KMS-11 (cell line): ENCODE results near the gene MMP17.
"Not testable (repeated sequence)": the region's sequence is repeated elsewhere in the genome, so short reads cannot be mapped to it uniquely, and the experiment has no call there.

Source experiments
- H2AFZ ChIP-seq: fragments of 200-600 bp; sonication (generic); 2 replicates; pipeline ENCODE4 v1.6.1; 2016; ENCODE audit warnings: antibody characterized with exemption, mixed run types, low read depth
- H3K27ac ChIP-seq: fragments of 200-600 bp; sonication (generic); 2 replicates; pipeline ENCODE4 v1.6.1; 2016; ENCODE audit warnings: mild to moderate bottlenecking, mixed run types
- H3K27me3 ChIP-seq: fragments of 200-600 bp; sonication (generic); 2 replicates; pipeline ENCODE4 v1.6.1; 2017; ENCODE audit warnings: mild to moderate bottlenecking, low read depth, mixed run types, moderate library complexity; ENCODE audit not compliant: insufficient read depth
- H3K36me3 ChIP-seq: fragments of 200-600 bp; sonication (generic); 2 replicates; pipeline ENCODE4 v1.6.1; 2017; ENCODE audit warnings: mild to moderate bottlenecking, mixed run types; ENCODE audit not compliant: insufficient read depth
- H3K4me1 ChIP-seq: fragments of 200-600 bp; sonication (generic); 2 replicates; pipeline ENCODE4 v1.6.1; 2016; ENCODE audit warnings: mild to moderate bottlenecking, low read depth, mixed run types; ENCODE audit not compliant: poor library complexity, severe bottlenecking
- H3K4me2 ChIP-seq: fragments of 200-600 bp; sonication (generic); 2 replicates; pipeline ENCODE4 v1.7.0; 2016; ENCODE audit warnings: mild to moderate bottlenecking, mixed run types
- H3K4me3 ChIP-seq: fragments of 200-600 bp; sonication (generic); IDR thresholded peaks from 2 replicates; pipeline ENCODE4 v1.6.1; 2017; ENCODE audit warnings: low read depth, low read length, mixed read lengths; ENCODE audit not compliant: insufficient read depth
- H3K79me2 ChIP-seq: fragments of 200-600 bp; sonication (generic); 2 replicates; pipeline ENCODE4 v1.6.1; 2016; ENCODE audit warnings: low read depth, mixed run types; ENCODE audit not compliant: insufficient read depth
- H3K9ac ChIP-seq: fragments of 200-600 bp; sonication (generic); 2 replicates; pipeline ENCODE4 v1.6.1; 2016; ENCODE audit warnings: mild to moderate bottlenecking, mixed run types
- H4K20me1 ChIP-seq: fragments of 200-600 bp; sonication (generic); 2 replicates; pipeline ENCODE4 v1.6.1; 2016; ENCODE audit warnings: mild to moderate bottlenecking, mixed run types; ENCODE audit not compliant: insufficient read depth
- CTCF ChIP-seq: fragments of 200-600 bp; sonication (generic); conservative IDR thresholded peaks from 2 replicates; pipeline ENCODE4 v1.6.1; 2017; ENCODE audit warnings: low read depth, mild to moderate bottlenecking, antibody characterized with exemption, low read length, moderate library complexity, mixed read lengths

Gene MMP17

DNA sequence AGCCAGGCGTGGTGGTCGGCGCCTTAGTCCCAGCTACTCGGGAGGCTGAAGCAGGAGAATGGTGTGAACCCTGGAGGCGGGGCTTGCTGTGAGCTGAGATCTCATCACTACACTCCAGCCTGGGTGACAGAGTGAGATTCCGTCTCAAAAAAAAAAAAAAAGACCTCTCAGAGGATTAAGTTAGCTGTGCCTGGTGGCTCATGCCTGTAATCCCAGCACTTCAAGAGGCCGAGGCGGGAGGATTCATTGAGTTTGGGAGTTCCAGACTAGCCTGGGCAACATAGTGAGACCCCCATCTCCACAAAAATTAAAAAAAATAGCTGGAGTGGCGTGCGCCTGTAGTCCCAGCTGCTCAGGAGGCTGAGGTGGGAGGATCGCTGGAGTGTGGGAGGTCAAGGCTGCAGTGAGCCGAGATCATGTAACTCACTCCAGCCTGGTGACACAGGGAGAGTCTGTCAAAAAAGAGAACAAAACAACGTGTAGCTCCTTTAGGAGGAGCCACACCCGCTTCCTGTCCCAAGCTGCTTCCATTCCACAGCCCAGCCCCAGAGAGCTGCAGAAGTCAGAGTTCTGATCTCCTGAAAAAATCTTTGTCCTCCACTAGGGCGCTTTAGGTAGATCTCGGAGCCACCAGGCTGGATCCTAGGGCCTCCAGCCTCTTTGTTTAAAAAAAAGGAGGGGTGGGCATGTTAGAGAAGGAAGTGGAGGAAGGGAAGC, 54.8 kb downstream of the MMP17 start:
- Histone ChIP-seq H3K4me2 (no peak overlapping the region), H3K4me3 (no peak overlapping the region), H2AFZ (no peak overlapping the region), H3K9ac (no peak overlapping the region), H4K20me1 (no peaks in the 10 kb centered on the region), H3K36me3 (no peaks in the 10 kb centered on the region), H3K79me2 (no peaks in the 10 kb centered on the region), H3K4me1 (peaks cover 4% of the 10 kb centered on the region), H3K27ac (no peak overlapping the region), H3K27me3 (peaks cover 3% of the 10 kb centered on the region; the same call in 1 of the 2 replicates)
- no peak for TF ChIP-seq CTCF

- H3K36me3 ChIP-seq: no peaks in the 10 kb centered on the region
- H3K9ac ChIP-seq: no peak overlapping the region
- no peak for TF ChIP-seq CTCF
- peaks cover 4% of the 10 kb centered on the region for H3K4me1 ChIP-seq
- H3K27me3 ChIP-seq: no peaks in the 10 kb centered on the region
- H3K4me2 ChIP-seq: no peak overlapping the region
- H4K20me1 ChIP-seq: no peaks in the 10 kb centered on the region
- no peak overlapping the region for H3K4me3 ChIP-seq
- H3K27ac ChIP-seq: no peak overlapping the region
- no peak overlapping the region for H2AFZ ChIP-seq
- H3K79me2 ChIP-seq: no peaks in the 10 kb centered on the region
Measured at GRCh38 chr12:131883521-131883900, 55.3 kb downstream of the MMP17 start.

DNA sequence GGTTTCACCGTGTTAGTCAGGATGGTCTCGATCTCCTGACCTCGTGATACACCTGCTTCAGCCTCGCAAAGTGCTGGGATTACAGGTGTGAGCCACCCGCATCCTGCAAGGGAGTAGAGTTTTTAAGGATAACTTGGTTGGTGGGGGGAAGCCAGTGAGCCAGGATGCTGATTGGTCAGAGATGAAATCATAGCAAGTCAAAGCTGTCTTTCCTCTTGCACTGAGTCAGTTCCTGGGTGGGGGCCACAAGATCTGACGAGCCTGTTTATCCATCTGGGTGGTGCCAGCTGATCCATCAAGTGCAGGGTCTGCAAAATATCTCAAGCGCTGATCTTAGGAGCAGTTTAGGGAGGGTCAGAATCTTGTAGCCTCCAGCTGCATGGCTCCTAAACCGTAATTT, 56.9 kb downstream of the MMP17 start:
- H3K4me3 ChIP-seq, H3K27me3 ChIP-seq, H3K79me2 ChIP-seq, H3K4me2 ChIP-seq, H4K20me1 ChIP-seq, H3K27ac ChIP-seq, H2AFZ ChIP-seq, H3K9ac ChIP-seq, H3K4me1 ChIP-seq, H3K36me3 ChIP-seq: not testable (repeated sequence)

- no peak for TF ChIP-seq CTCF
- no peak overlapping the region for H3K4me2 ChIP-seq
- H3K4me3 ChIP-seq: no peak overlapping the region
- no peaks in the 10 kb centered on the region for H3K79me2 ChIP-seq
- H3K27ac ChIP-seq: no peak overlapping the region
- H2AFZ ChIP-seq: no peak overlapping the region
- peaks cover 4% of the 10 kb centered on the region for H3K4me1 ChIP-seq
- no peaks in the 10 kb centered on the region for H4K20me1 ChIP-seq
- H3K36me3 ChIP-seq: no peaks in the 10 kb centered on the region
- no peak overlapping the region for H3K9ac ChIP-seq
- H3K27me3 ChIP-seq: no peaks in the 10 kb centered on the region
Measured at GRCh38 chr12:131885543-131886057, 57.4 kb downstream of the MMP17 start.

GRCh38 chr12:131891722-131892121, 63.5 kb downstream of the MMP17 start:
- H3K27ac ChIP-seq, H4K20me1 ChIP-seq, H3K27me3 ChIP-seq, H3K9ac ChIP-seq, H3K4me3 ChIP-seq, H3K36me3 ChIP-seq, H3K4me1 ChIP-seq, H3K79me2 ChIP-seq, H2AFZ ChIP-seq, H3K4me2 ChIP-seq: not testable (repeated sequence)
